ENCODE data around the gene MDFIC. TPM values are rescaled to one million over a fixed set of nuclear protein-coding genes. Genes with fewer than 3 reads are reported as not detected.

MDFIC gene
- total RNA-seq, 1 donor, result 72.1 TPM

GRCh38 chr7:114943953-114944744 is 22.3 kb downstream of the MDFIC start:
- H3K4me3 ChIP-seq (ENCODE audit: low read depth, low read length), result peak overlapping the region; percentile 55
- TF ChIP-seq CTCF (IDR thresholded peaks at IDR 0.05; ENCODE audit: insufficient read depth, low read length), result no peak

GRCh38 chr7:114944745-114945625 is 23.1 kb downstream of the MDFIC start:
- TF ChIP-seq CTCF (IDR thresholded peaks at IDR 0.05; ENCODE audit: insufficient read depth, low read length), result no peak
- peak; percentile 97 for DNase-seq (ENCODE audit: low read depth)
- peak overlapping the region; percentile 55 for H3K4me3 ChIP-seq (ENCODE audit: low read depth, low read length)

More at GRCh38 chr7:114943953-114944744, 22.3 kb downstream of the MDFIC start:
- DNase-seq (ENCODE audit: low read depth), result no peak

GRCh38 chr7:114949231-114949630 is 27.3 kb downstream of the MDFIC start:
- no peak for DNase-seq (ENCODE audit: low read depth)
- TF ChIP-seq CTCF (IDR thresholded peaks at IDR 0.05; ENCODE audit: insufficient read depth, low read length), result no peak
- H3K4me3 ChIP-seq (ENCODE audit: low read depth, low read length), result no peak overlapping the region

GRCh38 chr7:114952296-114952695 is 30.4 kb downstream of the MDFIC start:
- TF ChIP-seq CTCF (IDR thresholded peaks at IDR 0.05; ENCODE audit: insufficient read depth, low read length), result no peak
- DNase-seq (ENCODE audit: low read depth), result no peak
- H3K4me3 ChIP-seq (ENCODE audit: low read depth, low read length), result no peak overlapping the region

- peak; percentile 13 for TF ChIP-seq CTCF (IDR thresholded peaks at IDR 0.05; ENCODE audit: insufficient read depth, low read length)
- no peak for DNase-seq (ENCODE audit: low read depth)
- no peak overlapping the region for H3K4me3 ChIP-seq (ENCODE audit: low read depth, low read length)
These were observed 31.8 kb downstream of the MDFIC start for GRCh38 chr7:114953724-114954123.

GRCh38 chr7:114956702-114957101 is 34.8 kb downstream of the MDFIC start:
- DNase-seq (ENCODE audit: low read depth), result no peak
- TF ChIP-seq CTCF (IDR thresholded peaks at IDR 0.05; ENCODE audit: insufficient read depth, low read length), result no peak
- H3K4me3 ChIP-seq (ENCODE audit: low read depth, low read length), result no peak overlapping the region

Data from fibroblast of the aortic adventitia (primary cell).